Thyroid gland (tissue), 4 donors: ENCODE data around the gene ABTB2. TPM values are rescaled to one million over a fixed set of nuclear protein-coding genes. Genes with fewer than 3 reads are reported as not detected.

ENCODE experiments used
- DNase-seq, 2 donors: peaks; one replicate each; pipeline ENCODE4 v3.0.0-alpha.2; 2019
- H3K27ac ChIP-seq, 3 donors: fragments of 200-600 bp; sonication (generic); 1 replicate in 2 of 3; 2 replicates in 1 of 3; pipeline ENCODE4 v1.5.1; 2016 to 2019; ENCODE audit warnings: mild to moderate bottlenecking in 1 of 3, moderate library complexity in 1 of 3
- H3K27me3 ChIP-seq: fragments of 200-600 bp; sonication (generic); one replicate; pipeline ENCODE4 v1.5.1; 2019
- H3K36me3 ChIP-seq, 2 donors: fragments of 200-600 bp; sonication (generic); one replicate each; pipeline ENCODE4 v1.5.1; 2016 to 2019
- H3K4me1 ChIP-seq, 2 donors: fragments of 200-600 bp; sonication (generic); one replicate each; pipeline ENCODE4 v1.5.1; 2017 to 2019
- H3K4me3 ChIP-seq, 3 donors: fragments of 200-600 bp; sonication (generic); replicated peaks in 1 of 3; 1 replicate in 2 of 3; 2 replicates in 1 of 3; pipeline ENCODE4 v1.5.1; 2016; ENCODE audit warnings: mild to moderate bottlenecking in 1 of 3
- H3K9me3 ChIP-seq: fragments of 200-600 bp; sonication (generic); one replicate; pipeline ENCODE4 v1.5.1; 2017
- POLR2A ChIP-seq, 2 donors: fragments of 450-650 bp; IDR thresholded peaks; one replicate each; pipeline ENCODE4 v1.6.1; 2017; ENCODE audit warnings: antibody characterized with exemption in 2 of 2, mild to moderate bottlenecking in 2 of 2, moderate library complexity in 1 of 2
- WGBS, 2 donors: methylation state at CpG; one replicate each; pipeline ENCODE4 v1.1.5; 2017; 5-methylcytosine and 5-hydroxymethylcytosine counted together
- intact Hi-C: fragments of 100-400 bp; cut with DNase I; formaldehyde crosslinking; loops from one replicate; pipeline ENCODE4 v1.15.1; 2023
- total RNA-seq, 4 donors: library from RNA; depleted of rRNA; stranded (reverse); fragments of >200 nt; gene quantifications; one replicate each; pipeline ENCODE4 v1.2.3, GENCODE V29; 2016
- TF ChIP-seq, protein P1 (sequence below), 6 experiments: fragments of 200-600 bp in 3 of 6; fragments of 450-650 bp in 3 of 6; sonication (generic) in 3 of 6; IDR thresholded peaks; one replicate each; pipeline ENCODE4 v1.5.1; 2016 to 2019; ENCODE audit warnings: antibody characterized with exemption in 6 of 6, mild to moderate bottlenecking in 2 of 6, inconsistent platforms in 1 of 6, moderate library complexity in 1 of 6

Gene ABTB2
- total RNA-seq, 4 donors from 2014 or later = 1.2 to 5.0 (median 3.3) TPM

- TF ChIP-seq, protein P1, sequence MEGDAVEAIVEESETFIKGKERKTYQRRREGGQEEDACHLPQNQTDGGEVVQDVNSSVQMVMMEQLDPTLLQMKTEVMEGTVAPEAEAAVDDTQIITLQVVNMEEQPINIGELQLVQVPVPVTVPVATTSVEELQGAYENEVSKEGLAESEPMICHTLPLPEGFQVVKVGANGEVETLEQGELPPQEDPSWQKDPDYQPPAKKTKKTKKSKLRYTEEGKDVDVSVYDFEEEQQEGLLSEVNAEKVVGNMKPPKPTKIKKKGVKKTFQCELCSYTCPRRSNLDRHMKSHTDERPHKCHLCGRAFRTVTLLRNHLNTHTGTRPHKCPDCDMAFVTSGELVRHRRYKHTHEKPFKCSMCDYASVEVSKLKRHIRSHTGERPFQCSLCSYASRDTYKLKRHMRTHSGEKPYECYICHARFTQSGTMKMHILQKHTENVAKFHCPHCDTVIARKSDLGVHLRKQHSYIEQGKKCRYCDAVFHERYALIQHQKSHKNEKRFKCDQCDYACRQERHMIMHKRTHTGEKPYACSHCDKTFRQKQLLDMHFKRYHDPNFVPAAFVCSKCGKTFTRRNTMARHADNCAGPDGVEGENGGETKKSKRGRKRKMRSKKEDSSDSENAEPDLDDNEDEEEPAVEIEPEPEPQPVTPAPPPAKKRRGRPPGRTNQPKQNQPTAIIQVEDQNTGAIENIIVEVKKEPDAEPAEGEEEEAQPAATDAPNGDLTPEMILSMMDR (IDR thresholded peaks at IDR 0.05) = no peak
- no peak for TF ChIP-seq POLR2A (IDR thresholded peaks at IDR 0.05)
- intact Hi-C loops = no loop called here
Observed at GRCh38 chr11:34218067-34218466, 139.7 kb downstream of the ABTB2 start.

GRCh38 chr11:34216706-34217105 lies 141.1 kb downstream of the ABTB2 start:
- intact Hi-C loops = no loop called here
- H3K9me3 ChIP-seq = no peaks in the 10 kb centered on the region
- no peak overlapping the region for H3K4me3 ChIP-seq
- peaks cover 0 to 3% of the 10 kb centered on the region in 2 donors for H3K4me1 ChIP-seq
- DNase-seq = peak; percentile 29 to 35
- no peaks in the 10 kb centered on the region for H3K36me3 ChIP-seq
- no peak overlapping the region for H3K27ac ChIP-seq
- 58 to 66% methylated on average over 6 of the region's 6 CpGs for whole genome bisulfite sequencing, 2 donors
- H3K27me3 ChIP-seq = no peaks in the 10 kb centered on the region
- no peak for TF ChIP-seq POLR2A (IDR thresholded peaks at IDR 0.05)
- TF ChIP-seq, protein P1 (IDR thresholded peaks at IDR 0.05) = no peak

More at GRCh38 chr11:34218067-34218466, 139.7 kb downstream of the ABTB2 start:
- Histone ChIP-seq H3K4me3 (no peak overlapping the region), H3K27me3 (no peaks in the 10 kb centered on the region), H3K27ac (no peak overlapping the region), H3K4me1 (peaks cover 0 to 3% of the 10 kb centered on the region in 2 donors), H3K9me3 (no peaks in the 10 kb centered on the region), H3K36me3 (no peaks in the 10 kb centered on the region)
- no peak for DNase-seq

GRCh38 chr11:34215806-34216453 lies 141.9 kb downstream of the ABTB2 start:
- intact Hi-C loops = no loop called here
- Histone ChIP-seq H3K27me3 (no peaks in the 10 kb centered on the region), H3K4me1 (peaks cover 0 to 3% of the 10 kb centered on the region in 2 donors), H3K27ac (no peak overlapping the region), H3K9me3 (no peaks in the 10 kb centered on the region), H3K4me3 (no peak overlapping the region), H3K36me3 (no peaks in the 10 kb centered on the region)
- no peak for TF ChIP-seq POLR2A (IDR thresholded peaks at IDR 0.05)
- TF ChIP-seq, protein P1 (IDR thresholded peaks at IDR 0.05) = no peak
- DNase-seq = no peak
- WGBS, 2 donors = 86 to 87% methylated on average over 1 of the region's 1 CpG

- no peak for DNase-seq
- no peak overlapping the region for H3K4me3 ChIP-seq
- TF ChIP-seq, protein P1 (IDR thresholded peaks at IDR 0.05) = no peak
- no peak for TF ChIP-seq POLR2A (IDR thresholded peaks at IDR 0.05)
Observed at GRCh38 chr11:34214961-34215805, 142.6 kb downstream of the ABTB2 start.

GRCh38 chr11:34213366-34213765 lies 144.4 kb downstream of the ABTB2 start:
- Histone ChIP-seq H3K36me3 (no peaks in the 10 kb centered on the region), H3K4me3 (no peak overlapping the region), H3K27ac (no peak overlapping the region), H3K9me3 (no peaks in the 10 kb centered on the region), H3K4me1 (peaks cover 0 to 6% of the 10 kb centered on the region in 2 donors), H3K27me3 (no peaks in the 10 kb centered on the region)
- WGBS, 2 donors = 92 to 97% methylated on average over 5 of the region's 5 CpGs
- TF ChIP-seq, protein P1 (IDR thresholded peaks at IDR 0.05) = no peak
- no peak for TF ChIP-seq POLR2A (IDR thresholded peaks at IDR 0.05)
- DNase-seq = no peak
- intact Hi-C loops = no loop called here

More at GRCh38 chr11:34214961-34215805, 142.6 kb downstream of the ABTB2 start:
- Histone ChIP-seq H3K4me1 (peaks cover 0 to 2% of the 10 kb centered on the region in 2 donors), H3K9me3 (no peaks in the 10 kb centered on the region), H3K27ac (no peak overlapping the region), H3K36me3 (no peaks in the 10 kb centered on the region), H3K27me3 (no peaks in the 10 kb centered on the region)
- WGBS, 2 donors = 80 to 84% methylated on average over 5 of the region's 5 CpGs
- intact Hi-C loops = no loop called here
